Keratinocyte (primary cell): ENCODE results near the gene ARRB1. TPM values are rescaled to one million over a fixed set of nuclear protein-coding genes. Genes with fewer than 3 reads are reported as not detected.
"Not testable (repeated sequence)": the region's sequence is repeated elsewhere in the genome, so short reads cannot be mapped to it uniquely, and the experiment has no call there.

Experiments used
- DNase-seq: peaks from one replicate; pipeline ENCODE4 v3.0.0-alpha.2; 2011; ENCODE audit warnings: low read depth, missing footprints, low spot score
- FAIRE-seq: peaks from 2 replicates; lab custom pipeline; 2011; peaks lifted over from hg19 to GRCh38; lab: Jason Lieb, UNC
- H2AFZ ChIP-seq: 2 replicates; pipeline ENCODE4 v1.6.0; 2012; ENCODE audit warnings: low read length, control low read depth, inconsistent platforms; ENCODE audit not compliant: control insufficient read depth
- H3K27ac ChIP-seq: 2 replicates; pipeline ENCODE4 v1.5.1; 2011; ENCODE audit warnings: low read length; ENCODE audit not compliant: control insufficient read depth, insufficient read depth
- H3K27me3 ChIP-seq: 3 replicates; pipeline ENCODE4 v1.6.0; 2011; ENCODE audit warnings: low read length; ENCODE audit not compliant: control insufficient read depth, insufficient read depth; ENCODE audit errors: extremely low read depth
- H3K36me3 ChIP-seq, 2 experiments: 2 replicates in 1 of 2; 3 replicates in 1 of 2; pipeline ENCODE4 v1.5.1; 2011; ENCODE audit warnings: low read length in 2 of 2, mild to moderate bottlenecking in 1 of 2; ENCODE audit not compliant: control insufficient read depth in 2 of 2, insufficient read depth in 2 of 2; ENCODE audit errors: extremely low read depth in 1 of 2
- H3K4me1 ChIP-seq: 3 replicates; pipeline ENCODE4 v1.5.1; 2011; ENCODE audit warnings: low read length; ENCODE audit not compliant: control insufficient read depth, insufficient read depth; ENCODE audit errors: extremely low read depth
- H3K4me2 ChIP-seq: 3 replicates; pipeline ENCODE4 v1.6.0; 2011; ENCODE audit warnings: low read depth, low read length; ENCODE audit not compliant: control insufficient read depth, insufficient read depth; ENCODE audit errors: extremely low read depth
- H3K4me3 ChIP-seq, 3 experiments: fragments of 200-600 bp in 1 of 3; sonication (generic) in 1 of 3; 2 replicates in 2 of 3; 3 replicates in 1 of 3; pipeline ENCODE4 v1.5.1; 2011 to 2016; ENCODE audit warnings: low read length in 3 of 3, mild to moderate bottlenecking in 3 of 3, control low read depth in 2 of 3, inconsistent platforms in 1 of 3, low read depth in 1 of 3, mixed read lengths in 1 of 3, mixed run types in 1 of 3, moderate library complexity in 1 of 3; ENCODE audit not compliant: control insufficient read depth in 2 of 3, insufficient read depth in 2 of 3; ENCODE audit errors: extremely low read depth in 1 of 3
- H3K79me2 ChIP-seq: 2 replicates; pipeline ENCODE4 v1.6.0; 2012; ENCODE audit warnings: low read length; ENCODE audit not compliant: control insufficient read depth, insufficient read depth
- H3K9ac ChIP-seq: 3 replicates; pipeline ENCODE4 v1.6.0; 2011; ENCODE audit warnings: low read length; ENCODE audit not compliant: control insufficient read depth, insufficient read depth; ENCODE audit errors: extremely low read depth
- H3K9me1 ChIP-seq: 3 replicates; pipeline ENCODE4 v1.6.0; 2011; ENCODE audit warnings: low read length; ENCODE audit not compliant: control insufficient read depth, insufficient read depth; ENCODE audit errors: extremely low read depth
- H3K9me3 ChIP-seq: 2 replicates; pipeline ENCODE4 v1.5.1; 2012; ENCODE audit warnings: low read depth, low read length; ENCODE audit not compliant: control insufficient read depth
- H4K20me1 ChIP-seq: 3 replicates; pipeline ENCODE4 v1.6.0; 2011; ENCODE audit warnings: low read length; ENCODE audit not compliant: control insufficient read depth, insufficient read depth; ENCODE audit errors: extremely low read depth
- EZH2 ChIP-seq: IDR thresholded peaks from one replicate; pipeline ENCODE4 v1.6.1; 2012; ENCODE audit warnings: inconsistent platforms, mild to moderate bottlenecking, low read length, moderate library complexity
- dilution Hi-C: fragments of 300-500 bp; cut with MboI; formaldehyde crosslinking; loops from one replicate; pipeline ENCODE4 v1.7.0; 2020; ENCODE audit warnings: low sequenced_read_pairs; ENCODE audit not compliant: extremely low pct_ligation_motif_present
- polyA plus RNA-seq, 5 experiments: library from polyadenylated mRNA; depleted of rRNA in 3 of 5; stranded (reverse) in 3 of 5; stranded (forward) in 1 of 5; unstranded in 1 of 5; fragments of >200 nt; gene quantifications; 1 replicate in 1 of 5; 2 replicates in 3 of 5; 3 replicates in 1 of 5; pipeline versions ENCODE4 v1.2.1 to v1.2.3, GENCODE V29; 2011 to 2012; ENCODE audit warnings: missing spikeins in 2 of 5, low read depth in 1 of 5, low replicate concordance in 1 of 5
- TF ChIP-seq, protein P1 (sequence below), 3 experiments: IDR thresholded peaks in 1 of 3; conservative IDR thresholded peaks in 1 of 3; optimal IDR thresholded peaks in 1 of 3; 2 replicates in 2 of 3; 3 replicates in 1 of 3; pipeline versions ENCODE3 to v1.5.1; 2011; ENCODE audit warnings: low read length in 3 of 3, mild to moderate bottlenecking in 3 of 3, moderate library complexity in 2 of 3, control low read depth in 1 of 3, inconsistent platforms in 1 of 3; ENCODE audit not compliant: insufficient read depth in 2 of 3; ENCODE audit errors: extremely low read depth in 1 of 3

ARRB1 gene
- polyA plus RNA-seq, 1 donor (not counting 4 experiments of a cell fraction or from before 2014, with no cell fraction given) = 0.94 TPM

DNA sequence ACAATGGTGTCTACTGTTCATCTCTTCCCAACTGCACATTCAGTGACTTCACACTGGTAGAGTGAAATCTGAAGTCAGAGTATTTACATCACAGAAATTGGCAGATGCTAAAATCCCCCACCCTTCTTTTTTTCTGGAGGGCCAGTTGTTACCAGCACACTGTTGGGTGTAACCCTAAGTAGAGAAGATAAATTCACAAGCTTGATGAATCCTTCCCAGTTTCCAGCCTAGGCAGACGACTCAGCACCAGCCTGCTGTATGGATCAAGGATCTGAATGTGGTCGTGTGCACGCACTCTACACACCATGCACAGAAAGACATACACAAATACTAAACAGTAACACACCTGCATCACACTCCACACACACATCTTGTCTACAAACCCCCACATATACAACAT is 46.0 kb downstream of the ARRB1 start:
- Histone ChIP-seq H3K9me1 (peaks cover 4% of the 10 kb centered on the region), H3K27me3 (no peaks in the 10 kb centered on the region), H3K4me2 (no peak overlapping the region), H3K9me3 (no peaks in the 10 kb centered on the region), H3K9ac (no peak overlapping the region), H3K27ac (no peak overlapping the region), H3K79me2 (no peaks in the 10 kb centered on the region), H3K36me3 (no peaks in the 10 kb centered on the region), H3K4me3 (no peak overlapping the region), H2AFZ (no peak overlapping the region), H4K20me1 (no peaks in the 10 kb centered on the region), H3K4me1 (no peaks in the 10 kb centered on the region)
- no peak for FAIRE-seq
- dilution Hi-C loops = no loop called here
- no peak for TF ChIP-seq EZH2
- TF ChIP-seq, protein P1, sequence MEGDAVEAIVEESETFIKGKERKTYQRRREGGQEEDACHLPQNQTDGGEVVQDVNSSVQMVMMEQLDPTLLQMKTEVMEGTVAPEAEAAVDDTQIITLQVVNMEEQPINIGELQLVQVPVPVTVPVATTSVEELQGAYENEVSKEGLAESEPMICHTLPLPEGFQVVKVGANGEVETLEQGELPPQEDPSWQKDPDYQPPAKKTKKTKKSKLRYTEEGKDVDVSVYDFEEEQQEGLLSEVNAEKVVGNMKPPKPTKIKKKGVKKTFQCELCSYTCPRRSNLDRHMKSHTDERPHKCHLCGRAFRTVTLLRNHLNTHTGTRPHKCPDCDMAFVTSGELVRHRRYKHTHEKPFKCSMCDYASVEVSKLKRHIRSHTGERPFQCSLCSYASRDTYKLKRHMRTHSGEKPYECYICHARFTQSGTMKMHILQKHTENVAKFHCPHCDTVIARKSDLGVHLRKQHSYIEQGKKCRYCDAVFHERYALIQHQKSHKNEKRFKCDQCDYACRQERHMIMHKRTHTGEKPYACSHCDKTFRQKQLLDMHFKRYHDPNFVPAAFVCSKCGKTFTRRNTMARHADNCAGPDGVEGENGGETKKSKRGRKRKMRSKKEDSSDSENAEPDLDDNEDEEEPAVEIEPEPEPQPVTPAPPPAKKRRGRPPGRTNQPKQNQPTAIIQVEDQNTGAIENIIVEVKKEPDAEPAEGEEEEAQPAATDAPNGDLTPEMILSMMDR (optimal IDR thresholded peaks at IDR 0.05 in 1 of 3, IDR thresholded peaks at IDR 0.05 in 1 of 3, conservative IDR thresholded peaks at IDR 0.05 in 1 of 3; ENCODE audit: extremely low read depth in 1 of 3, insufficient read depth in 2 of 3, low read length in 3 of 3) = no peak
- DNase-seq = no peak

DNA sequence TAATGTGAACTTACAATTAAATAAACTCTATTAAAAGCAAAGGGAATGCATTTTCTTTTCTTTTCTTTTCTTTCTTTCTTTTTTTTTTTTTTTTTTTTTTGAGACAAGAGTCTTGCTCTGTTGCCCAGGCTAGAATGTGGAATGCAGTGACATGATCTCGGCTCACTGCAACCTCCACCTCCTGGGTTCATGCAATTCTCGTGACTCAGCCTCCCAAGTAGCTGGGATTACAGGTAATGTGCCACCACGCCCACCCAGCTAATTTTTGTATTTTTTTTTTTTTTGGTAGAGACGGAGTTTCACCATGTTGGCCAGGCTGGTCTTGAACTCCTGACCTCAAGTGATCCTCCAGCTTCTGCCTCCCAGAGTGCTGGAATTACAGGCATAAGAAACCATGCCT is 46.5 kb downstream of the ARRB1 start:
- H3K79me2 ChIP-seq, H4K20me1 ChIP-seq, DNase-seq, dilution Hi-C loops, FAIRE-seq, H3K4me2 ChIP-seq, H3K9me1 ChIP-seq, H3K9ac ChIP-seq, H3K4me3 ChIP-seq, H3K36me3 ChIP-seq, H3K4me1 ChIP-seq, H2AFZ ChIP-seq, H3K27ac ChIP-seq, H3K9me3 ChIP-seq, H3K27me3 ChIP-seq: not testable (repeated sequence)

DNA sequence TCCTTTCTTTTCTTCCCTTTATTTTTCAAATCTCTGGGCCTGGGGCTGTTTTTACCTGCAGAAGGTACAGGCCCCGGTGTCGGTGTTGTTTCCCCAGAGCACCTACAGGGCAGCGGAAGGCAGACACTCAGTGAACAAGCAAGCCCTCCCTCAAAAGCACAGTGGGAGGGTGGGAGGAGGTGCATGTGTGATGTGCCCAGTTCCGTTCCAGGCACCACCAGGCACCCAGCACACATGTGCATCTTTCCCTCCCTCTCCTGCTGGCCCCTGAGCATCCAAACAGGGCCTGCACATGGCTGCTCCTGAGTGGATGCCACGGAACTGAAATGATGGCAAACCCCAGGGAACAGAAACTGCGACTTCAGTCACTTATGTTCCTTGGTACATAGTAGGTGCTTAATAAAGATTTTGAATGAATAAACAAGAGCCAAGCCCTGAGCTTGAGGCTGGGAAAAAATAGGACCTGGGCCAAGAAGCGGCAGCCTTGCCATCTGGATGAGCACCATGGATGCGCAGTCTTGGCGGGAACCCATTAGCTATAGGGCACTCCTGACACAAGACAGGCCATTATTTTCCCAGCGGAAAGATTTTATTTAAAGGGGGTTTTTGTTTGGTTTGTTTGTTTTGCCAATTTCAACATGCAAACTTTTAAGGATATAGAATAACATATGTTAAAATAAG is 47.8 kb downstream of the ARRB1 start:
- no peaks in the 10 kb centered on the region for H3K79me2 ChIP-seq
- no peak overlapping the region for H3K4me3 ChIP-seq
- dilution Hi-C loops = no loop called here
- no peak overlapping the region for H3K4me2 ChIP-seq
- peaks cover 2% of the 10 kb centered on the region for H3K9me1 ChIP-seq
- H3K9ac ChIP-seq = no peak overlapping the region
- no peaks in the 10 kb centered on the region for H3K36me3 ChIP-seq
- H4K20me1 ChIP-seq = no peaks in the 10 kb centered on the region
- DNase-seq (no peak), FAIRE-seq (no peak)
- H3K27ac ChIP-seq = no peak overlapping the region
- H2AFZ ChIP-seq = no peak overlapping the region
- H3K4me1 ChIP-seq = no peaks in the 10 kb centered on the region
- no peaks in the 10 kb centered on the region for H3K9me3 ChIP-seq
- TF ChIP-seq EZH2 = no peak
- TF ChIP-seq, protein P1 (optimal IDR thresholded peaks at IDR 0.05 in 1 of 3, IDR thresholded peaks at IDR 0.05 in 1 of 3, conservative IDR thresholded peaks at IDR 0.05 in 1 of 3; ENCODE audit: extremely low read depth in 1 of 3, insufficient read depth in 2 of 3, low read length in 3 of 3) = no peak
- no peaks in the 10 kb centered on the region for H3K27me3 ChIP-seq
